Measurements from ENCODE around the gene PYDC2. TPM values are rescaled to one million over a fixed set of nuclear protein-coding genes. Genes with fewer than 3 reads are reported as not detected.

Gene PYDC2
- total RNA-seq, 1 donor from 2014 or later, result not detected

- Mint-ChIP-seq H3K36me3 (no peaks in the 10 kb centered on the region), H3K9me3 (peaks cover 4% of the 10 kb centered on the region), H3K27ac (no peak overlapping the region), H3K27me3 (ENCODE audit: low read depth) (no peaks in the 10 kb centered on the region), H3K4me1 (no peaks in the 10 kb centered on the region), H3K4me3 (no peak overlapping the region)
- TF ChIP-seq CTCF (IDR thresholded peaks at IDR 0.05; ENCODE audit: unreplicated experiment), result no peak
- no peak for DNase-seq (ENCODE audit: low spot score in 2 of 2, unreplicated experiment in 2 of 2)
Observed at GRCh38 chr3:191430103-191430502, 30.9 kb upstream of the PYDC2 start.

GRCh38 chr3:191431160-191431822 lies 29.7 kb upstream of the PYDC2 start:
- Mint-ChIP-seq H3K4me1 (no peaks in the 10 kb centered on the region), H3K36me3 (no peaks in the 10 kb centered on the region), H3K4me3 (no peak overlapping the region), H3K27ac (no peak overlapping the region), H3K9me3 (peaks cover 4% of the 10 kb centered on the region), H3K27me3 (ENCODE audit: low read depth) (no peaks in the 10 kb centered on the region)
- no peak for DNase-seq (ENCODE audit: low spot score in 2 of 2, unreplicated experiment in 2 of 2)
- no peak for TF ChIP-seq CTCF (IDR thresholded peaks at IDR 0.05; ENCODE audit: unreplicated experiment)

- Mint-ChIP-seq H3K27ac (no peak overlapping the region), H3K4me3 (no peak overlapping the region), H3K4me1 (no peaks in the 10 kb centered on the region), H3K27me3 (ENCODE audit: low read depth) (no peaks in the 10 kb centered on the region), H3K36me3 (no peaks in the 10 kb centered on the region), H3K9me3 (peaks cover 4% of the 10 kb centered on the region)
- DNase-seq (ENCODE audit: low spot score in 2 of 2, unreplicated experiment in 2 of 2), result no peak
- TF ChIP-seq CTCF (IDR thresholded peaks at IDR 0.05; ENCODE audit: unreplicated experiment), result no peak
Observed at GRCh38 chr3:191432162-191432561, 28.8 kb upstream of the PYDC2 start.

GRCh38 chr3:191434024-191434423 lies 26.9 kb upstream of the PYDC2 start:
- Mint-ChIP-seq H3K27me3 (ENCODE audit: low read depth) (no peaks in the 10 kb centered on the region), H3K4me1 (no peaks in the 10 kb centered on the region), H3K4me3 (no peak overlapping the region), H3K36me3 (no peaks in the 10 kb centered on the region), H3K27ac (no peak overlapping the region), H3K9me3 (peaks cover 4% of the 10 kb centered on the region)
- no peak for DNase-seq (ENCODE audit: low spot score in 2 of 2, unreplicated experiment in 2 of 2)
- no peak for TF ChIP-seq CTCF (IDR thresholded peaks at IDR 0.05; ENCODE audit: unreplicated experiment)

- Mint-ChIP-seq H3K9me3 (peaks cover 9% of the 10 kb centered on the region), H3K4me1 (no peaks in the 10 kb centered on the region), H3K27ac (no peak overlapping the region), H3K27me3 (ENCODE audit: low read depth) (no peaks in the 10 kb centered on the region), H3K4me3 (no peak overlapping the region), H3K36me3 (no peaks in the 10 kb centered on the region)
- DNase-seq (ENCODE audit: low spot score in 2 of 2, unreplicated experiment in 2 of 2), result no peak
- no peak for TF ChIP-seq CTCF (IDR thresholded peaks at IDR 0.05; ENCODE audit: unreplicated experiment)
Observed at GRCh38 chr3:191435981-191436380, 25.0 kb upstream of the PYDC2 start.
